Measurements from ENCODE around the gene EIF1. TPM values are rescaled to one million over a fixed set of nuclear protein-coding genes. Genes with fewer than 3 reads are reported as not detected.

The EIF1 gene
- total RNA-seq, 2 experiments from 2014 or later: 145 to 659 TPM

DNA sequence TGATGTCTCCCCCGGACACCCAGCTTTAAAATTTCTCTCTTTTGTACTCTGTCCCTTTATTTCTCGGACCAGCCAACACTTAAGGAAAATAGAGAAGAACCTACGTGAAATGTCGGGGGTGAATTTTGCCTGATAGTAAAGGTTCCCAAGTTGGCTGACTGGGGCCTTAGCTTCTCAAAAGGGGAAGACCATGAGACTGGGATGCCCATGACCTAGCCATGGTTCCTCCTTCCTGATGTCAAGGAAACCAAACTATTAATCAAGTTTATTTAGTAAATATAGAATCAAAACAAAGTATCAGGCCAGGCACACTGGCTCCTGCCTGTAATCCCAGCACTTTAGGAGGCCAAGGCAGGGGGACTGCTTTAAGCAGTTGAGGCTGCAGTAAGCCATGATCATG is 2.4 kb upstream of the EIF1 start:
- H4K20me1 ChIP-seq (ENCODE audit: insufficient read depth, low read length): peaks cover 14% of the 10 kb centered on the region
- intact Hi-C loops (cut with micrococcal nuclease; ENCODE audit: unreplicated experiment): loop anchor here (10.0 kb wide), 1 partner anchor 1091 kb away; no protein-coding TSS in a partner anchor
- CTCF ChIA-PET (ENCODE audit: unreplicated experiment): no interaction called here
- peaks cover 19% of the 10 kb centered on the region for H3K4me1 ChIP-seq (ENCODE audit: insufficient read depth, low read length, poor library complexity, severe bottlenecking)
- BruUV-seq (replicated peaks): no TSS peak
- H3K9me3 ChIP-seq (ENCODE audit: low read length): no peaks in the 10 kb centered on the region
- TF ChIP-seq EZH2phosphoT487 (IDR thresholded peaks at IDR 0.05; ENCODE audit: borderline replicate concordance, low read depth, low read length): no peak
- TF ChIP-seq, protein P1, sequence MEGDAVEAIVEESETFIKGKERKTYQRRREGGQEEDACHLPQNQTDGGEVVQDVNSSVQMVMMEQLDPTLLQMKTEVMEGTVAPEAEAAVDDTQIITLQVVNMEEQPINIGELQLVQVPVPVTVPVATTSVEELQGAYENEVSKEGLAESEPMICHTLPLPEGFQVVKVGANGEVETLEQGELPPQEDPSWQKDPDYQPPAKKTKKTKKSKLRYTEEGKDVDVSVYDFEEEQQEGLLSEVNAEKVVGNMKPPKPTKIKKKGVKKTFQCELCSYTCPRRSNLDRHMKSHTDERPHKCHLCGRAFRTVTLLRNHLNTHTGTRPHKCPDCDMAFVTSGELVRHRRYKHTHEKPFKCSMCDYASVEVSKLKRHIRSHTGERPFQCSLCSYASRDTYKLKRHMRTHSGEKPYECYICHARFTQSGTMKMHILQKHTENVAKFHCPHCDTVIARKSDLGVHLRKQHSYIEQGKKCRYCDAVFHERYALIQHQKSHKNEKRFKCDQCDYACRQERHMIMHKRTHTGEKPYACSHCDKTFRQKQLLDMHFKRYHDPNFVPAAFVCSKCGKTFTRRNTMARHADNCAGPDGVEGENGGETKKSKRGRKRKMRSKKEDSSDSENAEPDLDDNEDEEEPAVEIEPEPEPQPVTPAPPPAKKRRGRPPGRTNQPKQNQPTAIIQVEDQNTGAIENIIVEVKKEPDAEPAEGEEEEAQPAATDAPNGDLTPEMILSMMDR (conservative IDR thresholded peaks at IDR 0.05; ENCODE audit: low read length): no peak
- no peak for DNase-seq (ENCODE audit: low spot score)
- peaks cover 24% of the 10 kb centered on the region for H3K79me2 ChIP-seq (ENCODE audit: insufficient read depth, low read depth, low read length)
- H3K4me3 ChIP-seq (ENCODE audit: low read depth, low read length, poor library complexity, severe bottlenecking): no peak overlapping the region
- no peak overlapping the region for H3K4me2 ChIP-seq (ENCODE audit: low read length)
- no peaks in the 10 kb centered on the region for H3K9me2 ChIP-seq (ENCODE audit: insufficient read depth, low read length)
- H2AFZ ChIP-seq (ENCODE audit: low read length): no peak overlapping the region
- H3K27ac ChIP-seq (ENCODE audit: low read depth, low read length, poor library complexity, severe bottlenecking): no peak overlapping the region
- H3K36me3 ChIP-seq (ENCODE audit: insufficient read depth, low read length): peaks cover 24% of the 10 kb centered on the region
- POLR2A ChIA-PET: no interaction called here

DNA sequence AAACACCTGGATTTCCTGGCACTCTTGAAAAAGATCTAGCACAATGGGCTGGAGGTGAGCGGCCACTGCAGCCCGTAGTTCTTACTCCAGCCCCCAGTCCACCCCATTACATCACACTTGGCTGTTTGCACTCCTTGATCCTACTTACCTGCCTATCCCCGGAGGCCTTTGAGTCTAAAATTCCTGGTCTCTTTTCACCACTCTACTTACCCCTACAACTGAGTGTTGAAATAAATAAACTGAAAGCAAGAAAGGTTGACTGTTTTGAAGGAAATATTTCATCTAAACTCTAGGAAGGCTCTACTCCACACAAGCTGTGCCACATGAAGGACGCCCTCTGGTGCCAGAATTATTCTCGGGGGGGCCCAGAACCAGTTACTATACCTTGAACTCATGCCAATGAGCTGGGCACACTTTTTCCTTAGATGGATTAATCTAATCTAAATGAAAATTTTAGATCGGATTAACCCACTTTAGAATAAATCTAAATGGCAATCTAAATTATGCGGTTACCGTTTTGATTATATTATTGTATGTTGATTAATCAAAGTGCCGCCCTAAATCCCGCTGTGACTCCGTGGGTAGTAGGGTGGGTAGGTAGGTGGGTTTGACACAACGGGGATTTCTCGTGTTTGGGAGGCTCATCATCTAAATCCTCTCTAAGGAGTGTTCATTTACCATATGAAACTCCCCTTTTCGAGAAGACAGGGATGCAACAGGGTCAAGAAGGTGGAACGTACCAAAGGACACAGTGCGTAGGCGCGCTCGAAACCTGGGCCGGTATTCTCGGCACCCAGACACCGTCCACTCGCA is 651 bp upstream of the EIF1 start:
- H3K4me3 ChIP-seq (ENCODE audit: low read depth, low read length, poor library complexity, severe bottlenecking): peak overlapping the region; percentile 86
- peak overlapping the region; percentile 96 for H3K4me2 ChIP-seq (ENCODE audit: low read length)
- peaks cover 42% of the 10 kb centered on the region for H3K36me3 ChIP-seq (ENCODE audit: insufficient read depth, low read length)
- ChIA-PET POLR2A (interaction anchor here (0.6 to 2.9 kb wide), 12 partner anchors 9 to 1470 kb away, joined by 3 to 24 read pairs (median 3); partner anchors contain the start of gene JUP), CTCF (ENCODE audit: unreplicated experiment) (interaction anchor here (1.0 kb wide), 2 partner anchors 9 to 21 kb away, joined by 3 to 4 read pairs; no protein-coding TSS in a partner anchor)
- H3K9me2 ChIP-seq (ENCODE audit: insufficient read depth, low read length): no peaks in the 10 kb centered on the region
- DNase-seq (ENCODE audit: low spot score): peak; percentile 68
- H3K27ac ChIP-seq (ENCODE audit: low read depth, low read length, poor library complexity, severe bottlenecking): peak overlapping the region; percentile 88
- H2AFZ ChIP-seq (ENCODE audit: low read length): peak overlapping the region; percentile 99
- peaks cover 28% of the 10 kb centered on the region for H3K79me2 ChIP-seq (ENCODE audit: insufficient read depth, low read depth, low read length)
- peaks cover 23% of the 10 kb centered on the region for H4K20me1 ChIP-seq (ENCODE audit: insufficient read depth, low read length)
- intact Hi-C loops (cut with micrococcal nuclease; ENCODE audit: unreplicated experiment): loop anchor here (1.0 to 10.0 kb wide), 2 partner anchors 21 to 1093 kb away; no protein-coding TSS in a partner anchor
- H3K4me1 ChIP-seq (ENCODE audit: insufficient read depth, low read length, poor library complexity, severe bottlenecking): peaks cover 20% of the 10 kb centered on the region
- TF ChIP-seq, protein P1 (conservative IDR thresholded peaks at IDR 0.05; ENCODE audit: low read length): peak; percentile 93
- TF ChIP-seq EZH2phosphoT487 (IDR thresholded peaks at IDR 0.05; ENCODE audit: borderline replicate concordance, low read depth, low read length): no peak
- TSS peak; percentile 98 for BruUV-seq (replicated peaks)
- H3K9me3 ChIP-seq (ENCODE audit: low read length): no peaks in the 10 kb centered on the region

Data from OCI-LY7 (cell line).